NCI-H2081 (cell line): ENCODE data around the gene SYNE1.
"Not testable (repeated sequence)": the region's sequence is repeated elsewhere in the genome, so short reads cannot be mapped to it uniquely, and the experiment has no call there.

Experiments
- DNase-seq, 2 experiments: peaks; one replicate each; lab custom pipeline; 2025; lab: John Stamatoyannopoulos, UW

The SYNE1 gene

GRCh38 chr6:152176268-152176667, 460.9 kb downstream of the SYNE1 start:
- DNase-seq, result no peak

GRCh38 chr6:152173957-152174356, 463.2 kb downstream of the SYNE1 start:
- DNase-seq, result no peak

DNA sequence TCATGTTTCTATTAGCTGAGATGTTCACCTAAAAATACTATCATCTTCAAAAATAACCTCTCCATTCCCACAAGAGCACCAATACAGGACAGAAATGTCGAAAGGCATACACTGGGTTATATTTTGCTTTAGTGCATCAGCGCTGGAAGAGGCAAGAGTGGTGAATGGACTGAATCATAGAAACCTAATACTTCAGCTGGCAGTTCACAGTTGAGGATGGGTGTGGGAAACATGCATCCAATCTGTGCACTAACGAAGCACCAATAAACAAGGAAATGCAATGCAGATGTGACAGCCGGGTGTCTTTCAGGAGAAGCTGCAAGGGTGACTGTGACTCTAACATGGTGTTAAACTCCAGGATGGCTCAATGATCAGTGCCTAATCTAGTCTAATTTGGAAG, 463.8 kb downstream of the SYNE1 start:
- no peak for DNase-seq

DNA sequence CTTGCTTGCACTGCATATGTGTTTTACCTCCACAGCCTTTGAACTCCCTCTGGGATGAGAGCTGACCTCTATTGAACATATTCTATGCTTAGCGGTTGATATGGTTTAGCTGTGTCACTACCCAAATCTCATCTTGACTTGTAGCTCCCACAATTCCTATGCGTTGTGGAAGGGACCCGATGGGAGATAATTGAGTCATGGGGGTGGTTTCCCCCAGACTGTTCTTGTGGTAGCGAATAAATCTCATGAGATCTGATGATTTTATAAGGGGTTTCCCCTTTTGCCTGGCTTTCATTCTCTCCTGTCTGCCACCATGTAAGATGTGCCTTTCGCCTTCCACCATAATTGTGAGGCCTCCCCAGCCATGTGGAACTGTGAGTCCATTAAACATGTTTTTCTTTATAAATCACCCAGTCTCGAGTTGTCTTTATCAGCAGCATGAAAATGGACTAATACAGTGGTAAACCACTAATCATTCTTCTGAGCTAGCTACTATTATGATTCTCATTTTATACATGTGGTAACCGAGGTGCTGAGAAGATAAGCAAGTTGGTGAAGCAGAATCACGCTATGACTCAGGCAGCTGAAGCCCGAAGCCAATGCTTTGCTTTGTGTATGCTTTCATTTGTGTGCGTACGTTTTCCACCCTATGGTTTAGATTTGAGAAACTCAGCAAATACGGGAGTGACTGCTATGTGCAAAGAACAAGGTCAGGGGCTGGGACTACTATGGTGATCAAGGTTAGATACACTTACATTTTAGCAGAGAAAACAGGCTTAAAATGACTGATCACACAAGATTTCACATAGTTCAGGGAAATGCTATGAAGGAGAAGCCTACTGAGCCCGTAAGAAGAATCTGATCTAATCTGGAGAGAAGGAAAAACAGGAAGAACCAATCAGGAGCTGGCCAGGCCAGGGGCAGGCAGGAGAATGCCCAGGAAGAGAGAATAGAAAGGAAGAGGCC, 466.2 kb downstream of the SYNE1 start:
- no peak for DNase-seq

GRCh38 chr6:152170313-152170701, 466.9 kb downstream of the SYNE1 start:
- no peak for DNase-seq

DNA sequence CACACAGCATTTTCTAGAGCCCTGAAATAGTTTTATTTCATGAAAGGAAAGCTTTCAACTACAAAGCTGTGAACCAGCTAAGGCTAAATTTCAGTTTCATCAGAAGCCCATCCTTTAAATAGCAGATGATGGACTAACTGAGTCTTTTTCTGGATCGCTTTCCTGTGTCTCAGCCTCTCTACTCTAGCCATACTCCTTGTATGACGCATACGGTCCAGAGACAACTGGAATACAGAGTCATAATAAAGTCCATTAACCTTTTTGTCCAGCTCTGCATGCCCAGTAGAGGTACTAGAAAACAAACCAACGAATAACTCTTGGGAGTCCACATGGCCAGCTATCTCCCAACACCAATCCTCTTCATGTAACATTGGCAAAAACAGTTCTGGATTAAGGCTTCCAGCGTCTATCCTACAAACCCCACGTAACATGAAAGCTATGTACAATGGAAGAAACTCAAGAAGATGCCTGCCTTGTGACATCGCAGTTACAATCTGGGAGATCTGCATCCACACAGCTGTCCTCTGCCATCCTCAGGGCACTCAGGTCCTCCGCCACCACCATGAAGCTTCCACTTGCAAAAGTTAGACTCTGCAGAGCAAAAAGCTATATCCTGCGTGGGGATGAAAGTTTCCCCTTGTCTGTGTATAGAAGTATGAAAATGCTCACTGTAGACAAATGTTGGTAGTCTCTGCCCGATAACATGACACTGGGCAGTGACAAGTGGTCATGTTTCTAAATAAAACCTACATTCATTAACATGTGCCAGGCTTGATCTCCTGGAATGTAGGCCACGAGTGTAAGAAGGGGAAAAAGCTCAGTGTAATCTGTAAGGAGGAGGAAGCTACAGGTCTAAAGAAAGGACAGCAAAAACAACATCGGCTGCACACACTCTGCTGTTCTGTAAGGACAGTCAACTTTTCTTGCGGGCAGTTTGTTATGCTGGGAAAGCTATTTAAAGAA, 469.2 kb downstream of the SYNE1 start:
- DNase-seq, result no peak

DNA sequence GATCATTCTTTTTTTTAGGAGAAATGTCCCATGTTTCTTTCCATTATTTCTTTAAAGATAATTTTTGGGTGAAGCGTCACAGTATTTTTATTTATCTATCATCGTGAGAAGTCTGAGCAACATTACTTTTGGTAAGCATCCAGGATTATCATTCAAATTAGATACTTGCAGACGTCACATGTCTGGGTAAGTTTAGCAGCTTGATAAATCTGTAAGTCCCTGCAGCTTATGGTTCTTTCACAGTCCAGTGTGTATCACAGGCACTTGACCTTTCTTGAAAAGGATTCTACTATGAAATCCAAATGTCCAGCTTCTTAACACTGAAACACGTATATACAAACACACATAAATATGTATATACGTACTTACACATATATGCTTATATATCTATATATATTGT, 470.3 kb downstream of the SYNE1 start:
- no peak for DNase-seq

DNA sequence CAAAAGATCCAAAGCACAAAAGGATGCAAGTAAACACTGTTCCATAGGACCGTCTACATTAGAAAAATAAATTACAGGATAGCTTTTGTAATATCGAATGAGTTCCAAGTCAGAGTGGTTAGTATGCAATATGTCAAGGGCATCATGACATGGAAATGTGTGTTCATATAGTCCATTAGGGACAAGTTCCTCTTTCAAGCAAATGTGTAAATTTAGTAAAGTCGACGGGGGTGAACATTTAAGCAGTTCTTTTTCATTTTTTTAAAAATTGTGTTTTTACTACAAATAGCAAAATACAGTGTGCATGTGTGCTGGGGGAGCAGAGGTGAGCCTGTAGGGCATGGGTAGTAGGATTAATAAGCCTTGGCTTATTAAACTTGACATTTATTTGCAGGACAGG, 470.7 kb downstream of the SYNE1 start:
- no peak for DNase-seq

DNA sequence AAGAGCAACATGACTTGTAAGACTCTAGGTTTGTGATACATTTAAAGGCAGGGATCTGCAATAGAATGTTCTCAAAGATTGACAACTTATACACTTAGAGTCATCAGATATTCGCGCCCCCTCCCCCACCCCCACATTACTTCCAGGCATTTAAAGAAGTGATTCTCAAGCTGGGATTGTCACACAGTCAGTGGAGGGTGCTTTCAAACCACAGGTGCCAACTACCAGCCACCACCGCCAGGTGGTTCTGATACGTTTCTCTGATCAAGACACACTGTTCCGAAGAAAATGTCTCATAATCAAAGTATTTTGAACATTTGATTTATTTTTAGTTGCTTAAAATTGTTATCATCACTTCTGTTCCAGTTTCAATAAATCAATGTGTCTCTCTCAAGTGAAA, 472.2 kb downstream of the SYNE1 start:
- no peak for DNase-seq

GRCh38 chr6:152161501-152161900, 475.7 kb downstream of the SYNE1 start:
- DNase-seq, result no peak

DNA sequence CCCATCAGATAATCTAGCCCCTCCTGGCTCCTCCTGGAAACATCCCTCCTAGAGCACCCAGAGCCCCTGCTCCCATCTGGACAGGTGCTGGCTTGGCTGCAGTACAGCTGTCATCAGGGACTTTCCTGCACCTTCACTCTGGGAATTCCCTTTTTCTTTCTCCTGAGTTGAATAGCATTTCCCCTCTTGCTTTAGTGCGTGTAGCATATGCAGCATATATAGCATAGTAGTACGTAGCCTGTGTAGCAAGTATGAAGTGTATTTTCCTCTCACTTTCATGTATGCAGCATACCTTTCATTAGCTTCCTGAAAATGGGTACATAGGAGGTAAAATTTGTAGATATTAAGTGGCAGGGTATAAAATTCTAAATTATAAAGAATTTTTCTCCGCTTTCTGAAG, 476.8 kb downstream of the SYNE1 start:
- no peak for DNase-seq

DNA sequence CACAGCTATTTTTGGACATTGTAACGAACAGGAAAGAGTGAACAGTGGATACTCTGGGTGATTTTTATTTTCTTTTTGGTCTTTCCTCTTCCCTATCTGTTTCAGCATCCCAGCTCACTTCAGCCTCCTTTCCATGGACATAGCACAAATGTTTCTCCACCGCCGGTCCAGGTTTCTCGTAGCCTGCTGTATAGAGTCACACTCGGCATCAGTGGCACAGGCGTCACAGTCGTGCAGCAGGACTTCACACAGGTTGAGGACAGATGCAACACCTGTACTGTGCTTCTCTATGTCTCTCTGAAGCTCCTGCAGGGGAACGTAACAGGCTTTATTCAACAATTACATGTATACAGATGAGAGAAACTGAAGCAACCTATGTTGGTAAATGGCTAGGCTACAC, 481.4 kb downstream of the SYNE1 start:
- no peak for DNase-seq

- DNase-seq, result no peak
Observed at GRCh38 chr6:152154559-152155356, 482.4 kb downstream of the SYNE1 start.

DNA sequence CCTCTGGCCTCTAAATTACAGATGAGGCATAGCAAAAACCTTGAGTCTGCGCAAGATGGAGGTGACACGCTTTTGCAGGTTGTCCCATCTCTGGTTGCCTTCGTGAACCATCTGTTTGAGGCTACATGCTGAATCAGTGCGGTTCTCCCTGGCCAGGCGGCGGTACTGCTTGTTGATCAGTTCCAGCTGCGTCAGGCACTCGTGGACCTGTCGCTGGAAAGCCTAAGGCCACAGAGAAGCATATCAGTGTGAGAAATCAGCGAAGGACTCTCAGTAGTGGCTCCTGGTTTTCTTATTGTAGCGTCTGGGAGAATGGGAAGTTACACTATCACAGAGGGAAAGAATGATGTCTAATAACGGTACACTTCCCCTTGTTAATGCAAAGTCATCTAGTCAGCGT, 485.2 kb downstream of the SYNE1 start:
- no peak for DNase-seq

- no peak for DNase-seq
Observed at GRCh38 chr6:152150196-152150595, 487.0 kb downstream of the SYNE1 start.

DNA sequence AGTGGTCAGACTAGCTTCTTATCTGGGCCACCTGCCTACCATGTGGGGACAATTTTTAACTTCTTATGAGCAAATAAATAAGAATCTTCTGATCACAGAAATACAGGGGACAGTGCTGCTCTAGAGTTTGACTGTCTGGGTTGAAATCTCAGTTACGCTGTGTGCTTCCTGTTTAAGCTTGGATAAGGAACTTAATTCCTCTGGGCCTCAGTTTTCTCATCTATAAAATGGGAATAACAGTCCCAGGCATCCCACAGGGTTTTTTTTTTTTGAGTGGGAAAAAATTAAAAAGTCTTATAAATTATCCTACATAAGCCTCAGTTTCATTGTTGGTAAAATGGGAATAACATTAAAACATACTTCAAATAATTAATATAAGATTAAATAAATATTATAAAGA, 488.8 kb downstream of the SYNE1 start:
- no peak for DNase-seq

DNA sequence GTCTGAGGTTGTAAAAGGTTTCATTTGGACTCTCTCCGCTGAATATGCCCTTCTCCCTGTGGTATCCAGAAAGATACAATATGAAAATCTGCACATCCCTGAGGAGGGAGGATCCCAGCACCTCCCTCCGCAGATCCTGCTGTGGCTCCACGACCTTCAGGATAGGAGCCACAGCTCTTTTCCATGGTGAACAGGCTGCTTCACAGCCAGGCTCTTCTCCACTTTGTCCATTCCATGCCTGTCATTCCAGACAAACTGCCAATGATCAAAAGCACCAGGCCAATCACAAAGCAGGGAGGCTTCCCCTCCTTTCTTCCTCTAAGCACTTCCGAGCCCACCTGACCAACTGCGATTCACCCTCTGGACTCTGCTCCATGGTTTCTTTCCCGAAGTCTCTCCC, 489.9 kb downstream of the SYNE1 start:
- DNase-seq, result no peak

GRCh38 chr6:152146385-152146784, 490.8 kb downstream of the SYNE1 start:
- DNase-seq, result no peak

DNA sequence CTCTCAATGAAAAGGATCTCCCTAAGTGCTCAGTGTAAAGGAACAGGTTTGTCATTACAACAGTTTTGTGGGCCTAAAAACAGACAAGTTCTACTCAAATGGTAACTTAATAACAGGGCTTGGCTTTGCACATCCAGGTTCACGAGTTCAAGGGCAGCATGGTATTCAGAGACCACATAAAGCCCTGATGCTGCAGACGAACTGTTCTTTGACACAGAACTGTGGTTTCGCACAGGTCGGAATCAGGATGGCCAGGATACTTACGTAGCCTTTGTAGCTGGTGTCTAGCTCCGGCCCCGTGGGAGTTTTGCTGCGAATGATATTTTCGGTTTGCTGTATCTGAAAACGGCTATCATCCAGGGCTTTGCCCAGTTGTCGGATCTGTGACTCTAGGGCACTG, 493.8 kb downstream of the SYNE1 start:
- no peak for DNase-seq

DNA sequence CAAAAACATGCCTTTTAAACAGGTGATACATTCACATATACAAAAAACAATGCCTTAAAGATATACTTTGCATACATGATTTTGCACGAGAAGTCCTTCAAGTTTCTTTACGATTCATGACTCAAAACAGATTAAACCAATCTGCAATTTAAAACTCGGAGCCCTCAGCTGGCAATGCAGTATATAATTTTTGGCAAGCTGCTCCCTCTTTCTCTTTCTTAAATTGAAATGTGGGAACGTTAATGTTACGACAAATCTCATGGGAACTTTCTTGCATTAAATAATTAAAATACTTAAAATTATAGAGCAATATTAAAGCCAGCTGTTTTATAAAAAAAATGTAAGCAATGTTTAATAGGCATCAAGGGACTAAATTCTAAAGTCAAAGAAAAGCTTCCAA, 495.1 kb downstream of the SYNE1 start:
- no peak for DNase-seq

GRCh38 chr6:152138344-152138743, 498.8 kb downstream of the SYNE1 start:
- DNase-seq, result not testable (repeated sequence)

DNA sequence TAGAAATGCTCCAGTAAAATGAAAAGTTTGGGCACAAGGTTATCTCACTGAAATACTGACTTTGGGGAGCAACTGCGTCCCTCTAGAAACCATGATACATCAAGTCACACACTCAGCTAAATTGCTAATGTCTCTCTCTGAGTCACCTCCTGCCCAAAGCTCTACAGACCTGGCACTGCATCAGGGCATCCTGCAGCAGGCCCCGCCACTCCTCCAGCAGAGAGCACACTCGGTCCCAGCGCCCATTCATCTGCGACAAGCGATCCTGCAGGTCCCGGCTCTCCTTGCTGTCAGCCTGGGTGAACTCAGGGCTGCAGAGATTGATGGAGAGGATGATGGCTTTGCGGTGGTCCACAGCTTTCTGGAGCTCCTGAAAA, 500.7 kb downstream of the SYNE1 start:
- DNase-seq, result peak in 1 of 2 experiments; percentile 2
